ENCODE data around the gene PPA1.
"Not testable (repeated sequence)": the region's sequence is repeated elsewhere in the genome, so short reads cannot be mapped to it uniquely, and the experiment has no call there.

PPA1 gene

DNA sequence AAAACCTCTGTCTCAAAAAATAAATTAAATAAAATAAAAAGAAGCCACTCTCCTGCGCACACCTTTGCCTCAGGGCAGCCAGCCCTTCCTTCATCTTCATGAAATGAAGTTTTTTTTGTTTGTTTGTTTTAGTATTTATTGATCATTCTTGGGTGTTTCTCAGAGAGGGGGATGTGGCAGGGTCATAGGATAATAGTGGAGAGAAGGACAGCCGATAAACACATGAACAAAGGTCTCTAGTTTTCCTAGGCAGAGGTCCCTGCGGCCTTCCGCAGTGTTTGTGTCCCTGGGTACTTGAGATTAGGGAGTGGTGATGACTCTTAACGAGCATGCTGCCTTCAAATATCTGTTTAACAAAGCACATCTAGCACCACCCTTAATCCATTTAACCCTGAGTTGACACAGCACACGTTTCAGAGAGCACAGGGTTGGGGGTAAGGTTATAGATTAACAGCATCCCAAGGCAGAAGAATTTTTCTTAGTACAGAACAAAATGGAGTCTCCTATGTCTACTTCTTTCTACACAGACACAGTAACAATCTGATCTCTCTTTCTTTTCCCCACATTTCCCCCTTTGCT is 4.8 kb upstream of the PPA1 start:
- not testable (repeated sequence) for H3K27me3 ChIP-seq (ENCODE audit: insufficient read depth, low read depth); H3K4me3 ChIP-seq (IDR thresholded peaks at IDR 0.05; ENCODE audit: insufficient read depth, low read depth, low read length); H3K9ac ChIP-seq; H3K4me1 ChIP-seq (ENCODE audit: low read depth, poor library complexity, severe bottlenecking); H3K27ac ChIP-seq; H4K20me1 ChIP-seq (ENCODE audit: insufficient read depth); H3K36me3 ChIP-seq (ENCODE audit: insufficient read depth); H2AFZ ChIP-seq (ENCODE audit: low read depth); H3K79me2 ChIP-seq (ENCODE audit: insufficient read depth, low read depth); H3K4me2 ChIP-seq

DNA sequence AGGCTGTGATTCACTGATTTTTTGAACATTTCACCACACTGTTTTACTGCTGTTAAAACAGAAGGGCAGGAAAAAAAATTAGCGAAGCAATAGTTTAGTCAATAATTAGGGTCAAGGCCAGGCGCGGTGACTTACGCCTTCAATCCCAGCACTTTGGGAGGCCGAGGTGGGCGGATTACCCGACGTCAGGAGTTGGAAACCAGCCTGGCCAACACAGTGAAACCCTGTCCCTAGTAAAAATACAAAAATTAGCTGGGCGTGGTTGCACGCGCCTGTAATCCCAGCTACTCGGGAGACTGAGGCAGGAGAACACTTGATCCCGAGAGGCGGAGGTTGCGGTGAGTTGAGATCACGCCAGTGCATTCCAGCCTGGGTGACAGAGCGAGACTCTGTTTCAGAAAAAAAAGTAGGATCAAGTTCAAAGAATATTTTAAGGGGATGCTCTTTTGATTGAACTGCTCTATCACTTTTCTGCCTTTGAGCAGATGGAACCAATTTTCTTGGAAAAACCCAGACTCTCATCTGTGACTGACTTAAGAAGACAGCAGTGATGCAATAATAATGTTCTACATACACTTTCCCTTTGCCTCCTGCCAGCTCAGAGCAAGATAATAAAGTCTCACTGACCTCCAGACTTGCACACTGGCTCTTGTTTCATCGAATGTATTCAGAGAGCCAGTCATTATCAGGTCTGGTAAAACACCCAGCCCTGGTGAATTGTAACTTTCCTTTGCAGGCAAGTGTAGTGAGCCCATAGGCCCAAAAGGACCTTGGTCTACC is 1.6 kb upstream of the PPA1 start:
- peak overlapping the region; percentile 79; the same call in 1 of the 2 replicates for H3K4me2 ChIP-seq
- H4K20me1 ChIP-seq (ENCODE audit: insufficient read depth) = peaks cover 5% of the 10 kb centered on the region
- TF ChIP-seq, protein P1, sequence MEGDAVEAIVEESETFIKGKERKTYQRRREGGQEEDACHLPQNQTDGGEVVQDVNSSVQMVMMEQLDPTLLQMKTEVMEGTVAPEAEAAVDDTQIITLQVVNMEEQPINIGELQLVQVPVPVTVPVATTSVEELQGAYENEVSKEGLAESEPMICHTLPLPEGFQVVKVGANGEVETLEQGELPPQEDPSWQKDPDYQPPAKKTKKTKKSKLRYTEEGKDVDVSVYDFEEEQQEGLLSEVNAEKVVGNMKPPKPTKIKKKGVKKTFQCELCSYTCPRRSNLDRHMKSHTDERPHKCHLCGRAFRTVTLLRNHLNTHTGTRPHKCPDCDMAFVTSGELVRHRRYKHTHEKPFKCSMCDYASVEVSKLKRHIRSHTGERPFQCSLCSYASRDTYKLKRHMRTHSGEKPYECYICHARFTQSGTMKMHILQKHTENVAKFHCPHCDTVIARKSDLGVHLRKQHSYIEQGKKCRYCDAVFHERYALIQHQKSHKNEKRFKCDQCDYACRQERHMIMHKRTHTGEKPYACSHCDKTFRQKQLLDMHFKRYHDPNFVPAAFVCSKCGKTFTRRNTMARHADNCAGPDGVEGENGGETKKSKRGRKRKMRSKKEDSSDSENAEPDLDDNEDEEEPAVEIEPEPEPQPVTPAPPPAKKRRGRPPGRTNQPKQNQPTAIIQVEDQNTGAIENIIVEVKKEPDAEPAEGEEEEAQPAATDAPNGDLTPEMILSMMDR (conservative IDR thresholded peaks at IDR 0.05; ENCODE audit: low read depth, low read length) = no peak
- H2AFZ ChIP-seq (ENCODE audit: low read depth) = peak overlapping the region; percentile 74; the same call in 1 of the 2 replicates
- no peak overlapping the region for H3K9ac ChIP-seq
- H3K4me3 ChIP-seq (IDR thresholded peaks at IDR 0.05; ENCODE audit: insufficient read depth, low read depth, low read length) = no peak overlapping the region
- H3K36me3 ChIP-seq (ENCODE audit: insufficient read depth) = peaks cover 7% of the 10 kb centered on the region; the same call in 1 of the 2 replicates
- H3K4me1 ChIP-seq (ENCODE audit: low read depth, poor library complexity, severe bottlenecking) = peaks cover 26% of the 10 kb centered on the region
- H3K27ac ChIP-seq = no peak overlapping the region
- H3K79me2 ChIP-seq (ENCODE audit: insufficient read depth, low read depth) = peaks cover 33% of the 10 kb centered on the region
- H3K27me3 ChIP-seq (ENCODE audit: insufficient read depth, low read depth) = no peaks in the 10 kb centered on the region

DNA sequence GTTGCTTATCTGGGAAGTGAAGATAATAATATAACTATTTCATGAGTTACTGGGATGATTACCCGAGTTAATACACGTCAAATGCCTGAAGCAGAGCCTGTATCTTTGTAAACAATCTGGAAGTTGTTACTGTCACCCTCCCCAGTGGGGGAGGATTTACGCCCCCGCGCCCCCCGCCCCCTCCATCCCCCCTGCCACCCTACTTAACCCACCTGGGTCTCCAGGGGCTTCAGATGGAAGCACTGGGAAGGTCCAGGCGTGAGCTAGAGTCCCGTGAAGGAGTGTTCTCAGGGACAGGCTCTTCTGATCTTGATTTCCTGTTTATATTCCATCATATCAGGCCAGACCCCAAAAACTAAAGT is 691 bp upstream of the PPA1 start:
- no peak overlapping the region for H3K4me3 ChIP-seq (IDR thresholded peaks at IDR 0.05; ENCODE audit: insufficient read depth, low read depth, low read length)
- peak overlapping the region; percentile 74 for H2AFZ ChIP-seq (ENCODE audit: low read depth)
- peaks cover 42% of the 10 kb centered on the region for H3K79me2 ChIP-seq (ENCODE audit: insufficient read depth, low read depth)
- peak overlapping the region; percentile 80 for H3K27ac ChIP-seq
- H3K36me3 ChIP-seq (ENCODE audit: insufficient read depth) = peaks cover 15% of the 10 kb centered on the region; the same call in 1 of the 2 replicates
- H3K4me2 ChIP-seq = peak overlapping the region; percentile 79; the same call in 1 of the 2 replicates
- TF ChIP-seq, protein P1 (conservative IDR thresholded peaks at IDR 0.05; ENCODE audit: low read depth, low read length) = no peak
- peaks cover 35% of the 10 kb centered on the region for H3K4me1 ChIP-seq (ENCODE audit: low read depth, poor library complexity, severe bottlenecking)
- peaks cover 5% of the 10 kb centered on the region for H4K20me1 ChIP-seq (ENCODE audit: insufficient read depth)
- H3K9ac ChIP-seq = peak overlapping the region; percentile 91
- H3K27me3 ChIP-seq (ENCODE audit: insufficient read depth, low read depth) = no peaks in the 10 kb centered on the region

DNA sequence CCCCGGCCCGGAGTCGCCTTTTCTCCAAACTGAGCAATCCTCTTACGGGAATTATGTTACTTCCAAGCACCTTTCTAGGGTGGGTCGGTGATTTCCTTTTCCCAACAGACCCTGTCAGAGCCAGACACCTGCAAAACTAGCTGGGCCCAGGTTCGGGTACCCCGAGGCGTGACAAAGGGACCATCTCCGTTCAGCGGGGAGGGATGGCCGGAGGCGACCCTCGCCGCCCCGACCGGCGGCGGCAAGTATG is 445 bp downstream of the PPA1 start:
- TF ChIP-seq, protein P1 (conservative IDR thresholded peaks at IDR 0.05; ENCODE audit: low read depth, low read length) = no peak
- Histone ChIP-seq H4K20me1 (ENCODE audit: insufficient read depth) (peaks cover 8% of the 10 kb centered on the region), H3K27me3 (ENCODE audit: insufficient read depth, low read depth) (no peaks in the 10 kb centered on the region), H3K27ac (peak overlapping the region; percentile 80), H3K9ac (peak overlapping the region; percentile 91), H3K4me2 (peak overlapping the region; percentile 56; the same call in 1 of the 2 replicates), H2AFZ (ENCODE audit: low read depth) (peak overlapping the region; percentile 56; the same call in 1 of the 2 replicates), H3K36me3 (ENCODE audit: insufficient read depth) (peaks cover 19% of the 10 kb centered on the region; the same call in 1 of the 2 replicates), H3K79me2 (ENCODE audit: insufficient read depth, low read depth) (peaks cover 53% of the 10 kb centered on the region), H3K4me1 (ENCODE audit: low read depth, poor library complexity, severe bottlenecking) (peaks cover 47% of the 10 kb centered on the region), H3K4me3 (IDR thresholded peaks at IDR 0.05; ENCODE audit: insufficient read depth, low read depth, low read length) (no peak overlapping the region)

Data from KMS-11 (cell line).